Mesodermal cell (in vitro differentiated cells): ENCODE measurements around the gene SGK1.

Experiments
- H3K27ac ChIP-seq: 2 replicates; pipeline ENCODE4 v1.7.0; 2013; ENCODE audit warnings: mild to moderate bottlenecking, low read depth, low read length, moderate library complexity; ENCODE audit not compliant: severe bottlenecking
- H3K36me3 ChIP-seq: 2 replicates; pipeline ENCODE4 v1.7.1; 2013; ENCODE audit warnings: mild to moderate bottlenecking, low read length, moderate library complexity; ENCODE audit not compliant: control insufficient read depth, insufficient read depth
- H3K4me1 ChIP-seq: one replicate; pipeline ENCODE4 v1.7.1; 2013; ENCODE audit warnings: mild to moderate bottlenecking, low read length; ENCODE audit not compliant: insufficient read depth, control insufficient read depth, poor library complexity, severe bottlenecking
- H3K4me3 ChIP-seq: 2 replicates; pipeline ENCODE4 v1.7.0; 2013; ENCODE audit warnings: low read length, control low read depth, mild to moderate bottlenecking; ENCODE audit not compliant: insufficient read depth, poor library complexity, severe bottlenecking; ENCODE audit errors: extremely low read depth
- H3K9me3 ChIP-seq: 2 replicates; pipeline ENCODE4 v1.7.1; 2013; ENCODE audit warnings: mild to moderate bottlenecking, low read length, moderate library complexity; ENCODE audit not compliant: control insufficient read depth
- WGBS, 2 experiments: methylation state at CpG; one replicate each; pipeline ENCODE4 v1.1.5; 2013; ENCODE audit warnings: missing lambda C conversion rate in 2 of 2; ENCODE audit not compliant: insufficient coverage in 2 of 2; 5-methylcytosine and 5-hydroxymethylcytosine counted together

Gene SGK1

GRCh38 chr6:134347885-134348805 is 30.2 kb upstream of the SGK1 start:
- Histone ChIP-seq H3K4me3 (no peak overlapping the region), H3K36me3 (no peaks in the 10 kb centered on the region), H3K27ac (no peak overlapping the region), H3K4me1 (peaks cover 13% of the 10 kb centered on the region), H3K9me3 (no peaks in the 10 kb centered on the region)
- 93% methylated on average over 17 to 19 of the region's 22 CpGs for WGBS, 2 experiments

GRCh38 chr6:134346932-134347545 is 29.1 kb upstream of the SGK1 start:
- Histone ChIP-seq H3K4me1 (peaks cover 8% of the 10 kb centered on the region), H3K9me3 (no peaks in the 10 kb centered on the region), H3K4me3 (no peak overlapping the region), H3K27ac (no peak overlapping the region), H3K36me3 (no peaks in the 10 kb centered on the region)
- WGBS, 2 experiments = 89 to 100% methylated on average over 3 to 6 of the region's 7 CpGs

- Histone ChIP-seq H3K9me3 (no peaks in the 10 kb centered on the region), H3K4me1 (peaks cover 8% of the 10 kb centered on the region), H3K4me3 (no peak overlapping the region), H3K27ac (no peak overlapping the region), H3K36me3 (no peaks in the 10 kb centered on the region)
- WGBS, 2 experiments = 91 to 99% methylated on average over 6 to 8 of the region's 8 CpGs
Observed at GRCh38 chr6:134345789-134346188, 27.9 kb upstream of the SGK1 start.

- Histone ChIP-seq H3K4me1 (peaks cover under 1% of the 10 kb centered on the region), H3K36me3 (no peaks in the 10 kb centered on the region), H3K27ac (no peak overlapping the region), H3K9me3 (no peaks in the 10 kb centered on the region), H3K4me3 (no peak overlapping the region)
- WGBS, 2 experiments = 90 to 98% methylated on average over 5 to 6 of the region's 6 CpGs
Observed at GRCh38 chr6:134343066-134343465, 25.2 kb upstream of the SGK1 start.

- no peaks in the 10 kb centered on the region for H3K36me3 ChIP-seq
- H3K9me3 ChIP-seq = no peaks in the 10 kb centered on the region
- 90 to 96% methylated on average over 3 to 5 of the region's 10 CpGs for WGBS, 2 experiments
- H3K4me1 ChIP-seq = no peaks in the 10 kb centered on the region
- no peak overlapping the region for H3K4me3 ChIP-seq
- H3K27ac ChIP-seq = no peak overlapping the region
Observed at GRCh38 chr6:134341999-134342567, 24.2 kb upstream of the SGK1 start.

- no peak overlapping the region for H3K27ac ChIP-seq
- no peaks in the 10 kb centered on the region for H3K4me1 ChIP-seq
- H3K4me3 ChIP-seq = no peak overlapping the region
- no peaks in the 10 kb centered on the region for H3K36me3 ChIP-seq
- H3K9me3 ChIP-seq = no peaks in the 10 kb centered on the region
- 94% methylated on average over 2 to 3 of the region's 6 CpGs for WGBS, 2 experiments
Observed at GRCh38 chr6:134340179-134340975, 22.5 kb upstream of the SGK1 start.

GRCh38 chr6:134339216-134339615 is 21.3 kb upstream of the SGK1 start:
- Histone ChIP-seq H3K27ac (no peak overlapping the region), H3K4me1 (no peaks in the 10 kb centered on the region), H3K36me3 (no peaks in the 10 kb centered on the region), H3K4me3 (no peak overlapping the region), H3K9me3 (no peaks in the 10 kb centered on the region)

- Histone ChIP-seq H3K27ac (no peak overlapping the region), H3K36me3 (no peaks in the 10 kb centered on the region), H3K4me1 (no peaks in the 10 kb centered on the region), H3K4me3 (no peak overlapping the region), H3K9me3 (no peaks in the 10 kb centered on the region)
- WGBS, 2 experiments = no CpG with 5 or more reads among the region's 2 CpGs
Observed at GRCh38 chr6:134331256-134331655, 13.3 kb upstream of the SGK1 start.

- Histone ChIP-seq H3K9me3 (no peaks in the 10 kb centered on the region), H3K4me3 (no peak overlapping the region), H3K27ac (no peak overlapping the region), H3K4me1 (no peaks in the 10 kb centered on the region), H3K36me3 (no peaks in the 10 kb centered on the region)
- WGBS, 2 experiments = no CpG with 5 or more reads among the region's 1 CpG
Observed at GRCh38 chr6:134330555-134330954, 12.6 kb upstream of the SGK1 start.

GRCh38 chr6:134328792-134329191 is 10.9 kb upstream of the SGK1 start:
- H3K27ac ChIP-seq = no peak overlapping the region
- no peak overlapping the region for H3K4me3 ChIP-seq
- H3K4me1 ChIP-seq = no peaks in the 10 kb centered on the region
- no peaks in the 10 kb centered on the region for H3K9me3 ChIP-seq
- H3K36me3 ChIP-seq = no peaks in the 10 kb centered on the region
- WGBS, 2 experiments = no CpG with 5 or more reads among the region's 2 CpGs
